ENCODE data around the gene TPT1. TPM values are rescaled to one million over a fixed set of nuclear protein-coding genes. Genes with fewer than 3 reads are reported as not detected.

TPT1 gene
- total RNA-seq, 1 donor = 2,232 TPM

DNA sequence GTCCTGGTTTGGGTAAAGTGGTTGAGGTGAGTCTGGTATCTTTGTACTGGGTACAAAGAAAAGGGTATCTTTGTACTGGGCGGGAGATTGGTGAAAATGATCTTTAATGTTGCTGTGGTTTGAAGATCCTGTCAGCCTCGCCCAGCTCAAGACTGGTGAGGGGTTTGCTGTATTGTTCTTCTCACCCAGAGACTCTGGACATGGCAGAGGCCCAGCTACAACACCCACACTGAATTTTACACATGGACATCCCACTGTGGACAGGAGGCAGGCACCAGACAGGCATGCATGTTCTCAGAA lies 42.8 kb downstream of the TPT1 start:
- H3K4me3 ChIP-seq (ENCODE audit: insufficient read depth, low read length) = no peak overlapping the region

DNA sequence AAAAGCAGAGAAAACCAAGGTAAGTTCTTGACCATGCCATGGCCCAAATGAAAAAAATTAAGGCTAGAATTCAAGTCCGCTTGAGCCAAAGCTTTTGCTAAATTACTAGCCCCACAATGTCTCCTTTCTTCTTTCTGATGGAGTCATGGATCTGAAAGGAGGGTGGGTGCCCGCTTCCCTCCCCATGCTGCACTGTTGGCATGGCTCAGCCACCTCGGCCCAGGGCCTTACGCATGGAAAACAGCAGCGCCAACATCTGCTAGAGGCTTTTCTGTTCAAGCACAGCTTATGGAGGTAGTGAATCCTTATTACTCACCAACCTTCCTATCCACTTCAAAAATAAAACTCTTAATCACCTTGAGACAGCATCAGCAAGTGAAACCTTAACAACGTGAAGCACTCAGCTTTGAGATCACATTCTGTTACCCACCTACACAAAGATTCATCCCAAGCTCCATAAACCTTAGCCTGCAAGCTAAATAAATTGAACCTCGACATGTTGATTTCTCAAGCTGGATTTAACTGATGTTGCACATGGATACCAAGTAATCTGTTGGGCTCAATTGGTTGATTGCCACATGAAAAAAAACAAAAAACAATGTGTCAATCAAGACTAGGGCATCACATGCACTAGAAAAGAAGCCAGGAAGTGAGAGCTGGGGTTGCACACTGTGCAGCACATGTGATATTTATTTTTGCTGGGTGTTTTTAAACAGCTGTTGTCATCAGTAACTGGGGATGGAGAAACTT lies 43.4 kb downstream of the TPT1 start:
- TF ChIP-seq, protein P1, sequence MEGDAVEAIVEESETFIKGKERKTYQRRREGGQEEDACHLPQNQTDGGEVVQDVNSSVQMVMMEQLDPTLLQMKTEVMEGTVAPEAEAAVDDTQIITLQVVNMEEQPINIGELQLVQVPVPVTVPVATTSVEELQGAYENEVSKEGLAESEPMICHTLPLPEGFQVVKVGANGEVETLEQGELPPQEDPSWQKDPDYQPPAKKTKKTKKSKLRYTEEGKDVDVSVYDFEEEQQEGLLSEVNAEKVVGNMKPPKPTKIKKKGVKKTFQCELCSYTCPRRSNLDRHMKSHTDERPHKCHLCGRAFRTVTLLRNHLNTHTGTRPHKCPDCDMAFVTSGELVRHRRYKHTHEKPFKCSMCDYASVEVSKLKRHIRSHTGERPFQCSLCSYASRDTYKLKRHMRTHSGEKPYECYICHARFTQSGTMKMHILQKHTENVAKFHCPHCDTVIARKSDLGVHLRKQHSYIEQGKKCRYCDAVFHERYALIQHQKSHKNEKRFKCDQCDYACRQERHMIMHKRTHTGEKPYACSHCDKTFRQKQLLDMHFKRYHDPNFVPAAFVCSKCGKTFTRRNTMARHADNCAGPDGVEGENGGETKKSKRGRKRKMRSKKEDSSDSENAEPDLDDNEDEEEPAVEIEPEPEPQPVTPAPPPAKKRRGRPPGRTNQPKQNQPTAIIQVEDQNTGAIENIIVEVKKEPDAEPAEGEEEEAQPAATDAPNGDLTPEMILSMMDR (IDR thresholded peaks at IDR 0.05; ENCODE audit: extremely low read depth, low read depth, low read length) = no peak
- no peak for DNase-seq (ENCODE audit: insufficient read length, low spot score, missing footprints)
- Histone ChIP-seq H3K9me3 (ENCODE audit: low read depth, low read length) (no peaks in the 10 kb centered on the region), H3K79me2 (ENCODE audit: insufficient read depth, low read length) (no peaks in the 10 kb centered on the region), H3K4me3 (ENCODE audit: insufficient read depth, low read length) (no peak overlapping the region), H3K4me1 (ENCODE audit: insufficient read depth, low read length) (peaks cover 6% of the 10 kb centered on the region), H3K27me3 (ENCODE audit: insufficient read depth, low read length) (no peaks in the 10 kb centered on the region), H3K4me2 (ENCODE audit: insufficient read depth, low read length) (no peak overlapping the region), H2AFZ (ENCODE audit: low read length) (no peak overlapping the region), H3K36me3 (ENCODE audit: insufficient read depth, low read length) (no peaks in the 10 kb centered on the region), H3K27ac (ENCODE audit: low read depth, low read length) (no peak overlapping the region), H4K20me1 (ENCODE audit: insufficient read depth, low read length) (no peaks in the 10 kb centered on the region)

More for the DNA sequence above, 42.8 kb downstream of the TPT1 start:
- Histone ChIP-seq H3K9me3 (ENCODE audit: low read depth, low read length) (no peaks in the 10 kb centered on the region), H3K27ac (ENCODE audit: low read depth, low read length) (no peak overlapping the region), H3K36me3 (ENCODE audit: insufficient read depth, low read length) (no peaks in the 10 kb centered on the region), H2AFZ (ENCODE audit: low read length) (no peak overlapping the region), H3K4me2 (ENCODE audit: insufficient read depth, low read length) (no peak overlapping the region), H4K20me1 (ENCODE audit: insufficient read depth, low read length) (no peaks in the 10 kb centered on the region), H3K27me3 (ENCODE audit: insufficient read depth, low read length) (no peaks in the 10 kb centered on the region), H3K79me2 (ENCODE audit: insufficient read depth, low read length) (no peaks in the 10 kb centered on the region), H3K4me1 (ENCODE audit: insufficient read depth, low read length) (peaks cover 6% of the 10 kb centered on the region)
- TF ChIP-seq, protein P1 (IDR thresholded peaks at IDR 0.05; ENCODE audit: extremely low read depth, low read depth, low read length) = no peak
- no peak for DNase-seq (ENCODE audit: insufficient read length, low spot score, missing footprints)

GRCh38 chr13:45296259-45296658 lies 44.7 kb downstream of the TPT1 start:
- TF ChIP-seq, protein P1 (IDR thresholded peaks at IDR 0.05; ENCODE audit: extremely low read depth, low read depth, low read length) = no peak
- Histone ChIP-seq H3K4me3 (ENCODE audit: insufficient read depth, low read length) (no peak overlapping the region), H3K79me2 (ENCODE audit: insufficient read depth, low read length) (no peaks in the 10 kb centered on the region), H3K27ac (ENCODE audit: low read depth, low read length) (no peak overlapping the region), H3K4me1 (ENCODE audit: insufficient read depth, low read length) (peaks cover 6% of the 10 kb centered on the region), H4K20me1 (ENCODE audit: insufficient read depth, low read length) (no peaks in the 10 kb centered on the region), H3K27me3 (ENCODE audit: insufficient read depth, low read length) (no peaks in the 10 kb centered on the region), H2AFZ (ENCODE audit: low read length) (no peak overlapping the region), H3K9me3 (ENCODE audit: low read depth, low read length) (no peaks in the 10 kb centered on the region), H3K4me2 (ENCODE audit: insufficient read depth, low read length) (no peak overlapping the region), H3K36me3 (ENCODE audit: insufficient read depth, low read length) (no peaks in the 10 kb centered on the region)
- DNase-seq (ENCODE audit: insufficient read length, low spot score, missing footprints) = no peak

DNA sequence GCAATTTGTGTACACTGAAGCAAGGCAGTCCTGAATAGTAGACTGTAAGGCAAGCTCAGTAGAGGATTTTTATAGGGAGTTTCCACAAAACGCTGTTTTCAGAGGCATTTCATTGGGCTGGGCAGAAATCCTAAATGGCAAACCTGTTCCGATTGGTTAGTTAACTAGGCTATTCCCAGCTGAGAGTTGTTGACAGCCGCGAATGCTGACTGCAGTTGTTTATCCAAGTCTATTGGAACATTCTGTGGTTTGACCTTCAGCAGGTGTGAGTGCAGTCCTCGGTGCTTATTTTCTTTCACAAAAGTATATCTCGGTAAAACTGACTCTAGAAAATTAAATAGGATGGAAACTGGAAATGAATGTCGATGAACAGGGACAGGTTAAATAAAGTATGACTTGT lies 45.4 kb downstream of the TPT1 start:
- no peak overlapping the region for H2AFZ ChIP-seq (ENCODE audit: low read length)
- H3K4me2 ChIP-seq (ENCODE audit: insufficient read depth, low read length) = no peak overlapping the region
- no peaks in the 10 kb centered on the region for H3K79me2 ChIP-seq (ENCODE audit: insufficient read depth, low read length)
- H3K4me1 ChIP-seq (ENCODE audit: insufficient read depth, low read length) = peaks cover 6% of the 10 kb centered on the region
- no peak overlapping the region for H3K4me3 ChIP-seq (ENCODE audit: insufficient read depth, low read length)
- no peak overlapping the region for H3K27ac ChIP-seq (ENCODE audit: low read depth, low read length)
- no peaks in the 10 kb centered on the region for H3K27me3 ChIP-seq (ENCODE audit: insufficient read depth, low read length)
- DNase-seq (ENCODE audit: insufficient read length, low spot score, missing footprints) = no peak
- no peaks in the 10 kb centered on the region for H3K36me3 ChIP-seq (ENCODE audit: insufficient read depth, low read length)
- TF ChIP-seq, protein P1 (IDR thresholded peaks at IDR 0.05; ENCODE audit: extremely low read depth, low read depth, low read length) = no peak
- H3K9me3 ChIP-seq (ENCODE audit: low read depth, low read length) = no peaks in the 10 kb centered on the region
- H4K20me1 ChIP-seq (ENCODE audit: insufficient read depth, low read length) = no peaks in the 10 kb centered on the region

Measured in osteoblast (primary cell).